ENCODE measurements around the gene VOPP1. TPM values are rescaled to one million over a fixed set of nuclear protein-coding genes. Genes with fewer than 3 reads are reported as not detected.

Gene VOPP1
- total RNA-seq, 4 donors from 2014 or later = 23.7 to 42.1 (median 37.5) TPM

DNA sequence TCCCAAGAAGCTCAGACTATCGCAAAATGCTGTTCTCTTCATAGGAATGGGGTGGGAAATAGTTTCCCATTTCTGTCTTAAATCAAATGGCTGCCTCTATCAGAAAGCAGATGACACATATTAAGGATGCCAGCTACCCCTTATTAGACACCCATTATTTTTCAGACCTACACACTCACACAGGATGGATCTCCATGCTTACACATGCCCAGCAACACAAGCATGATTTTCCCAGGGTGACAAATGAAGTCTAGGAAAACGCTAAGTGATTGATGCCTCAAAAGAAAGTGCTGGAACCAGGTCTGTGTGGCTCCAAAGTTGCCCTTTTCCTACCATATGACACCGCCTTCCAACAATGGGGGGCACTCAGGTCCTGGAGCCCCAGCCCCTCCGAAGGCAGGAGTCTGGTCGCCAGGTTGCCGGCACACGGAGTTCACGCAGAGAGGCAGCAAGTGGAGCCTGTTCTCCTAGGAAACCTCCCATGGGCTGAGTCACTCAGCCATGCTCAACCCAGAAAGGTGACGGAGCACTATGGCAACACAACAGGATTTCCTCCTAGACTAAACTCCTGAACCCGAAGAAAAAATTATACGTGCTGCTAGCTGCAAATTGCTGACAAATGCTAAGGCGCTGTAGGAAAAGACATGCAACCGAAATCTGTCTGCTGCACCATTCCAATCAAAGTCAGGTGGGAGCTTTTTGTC lies 19.8 kb downstream of the VOPP1 start:
- TF ChIP-seq, protein P1, sequence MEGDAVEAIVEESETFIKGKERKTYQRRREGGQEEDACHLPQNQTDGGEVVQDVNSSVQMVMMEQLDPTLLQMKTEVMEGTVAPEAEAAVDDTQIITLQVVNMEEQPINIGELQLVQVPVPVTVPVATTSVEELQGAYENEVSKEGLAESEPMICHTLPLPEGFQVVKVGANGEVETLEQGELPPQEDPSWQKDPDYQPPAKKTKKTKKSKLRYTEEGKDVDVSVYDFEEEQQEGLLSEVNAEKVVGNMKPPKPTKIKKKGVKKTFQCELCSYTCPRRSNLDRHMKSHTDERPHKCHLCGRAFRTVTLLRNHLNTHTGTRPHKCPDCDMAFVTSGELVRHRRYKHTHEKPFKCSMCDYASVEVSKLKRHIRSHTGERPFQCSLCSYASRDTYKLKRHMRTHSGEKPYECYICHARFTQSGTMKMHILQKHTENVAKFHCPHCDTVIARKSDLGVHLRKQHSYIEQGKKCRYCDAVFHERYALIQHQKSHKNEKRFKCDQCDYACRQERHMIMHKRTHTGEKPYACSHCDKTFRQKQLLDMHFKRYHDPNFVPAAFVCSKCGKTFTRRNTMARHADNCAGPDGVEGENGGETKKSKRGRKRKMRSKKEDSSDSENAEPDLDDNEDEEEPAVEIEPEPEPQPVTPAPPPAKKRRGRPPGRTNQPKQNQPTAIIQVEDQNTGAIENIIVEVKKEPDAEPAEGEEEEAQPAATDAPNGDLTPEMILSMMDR (IDR thresholded peaks at IDR 0.05) = no peak
- no peak for TF ChIP-seq POLR2A (IDR thresholded peaks at IDR 0.05; ENCODE audit: low read depth)
- no peak for TF ChIP-seq EP300 (IDR thresholded peaks at IDR 0.05)
- peak; percentile 38 to 67 for TF ChIP-seq POLR2AphosphoS5 (IDR thresholded peaks at IDR 0.05)
- Histone ChIP-seq H3K27me3 (no peaks in the 10 kb centered on the region), H3K27ac (replicated peaks in 1 of 4) (peak overlapping the region; percentile 28 to 75 (median 61)), H3K4me1 (peaks cover 37 to 57% (median 39%) of the 10 kb centered on the region in 4 donors), H3K9me3 (no peaks in the 10 kb centered on the region), H3K36me3 (no peaks in the 10 kb centered on the region), H3K4me3 (peak overlapping the region in 2 of 4 donors; percentile 24 to 25)
- DNase-seq (ENCODE audit: extremely low spot score) = no peak
- 37% methylated on average over 8 of the region's 13 CpGs for WGBS
- intact Hi-C loops (cut with DNase I) = no loop called here

DNA sequence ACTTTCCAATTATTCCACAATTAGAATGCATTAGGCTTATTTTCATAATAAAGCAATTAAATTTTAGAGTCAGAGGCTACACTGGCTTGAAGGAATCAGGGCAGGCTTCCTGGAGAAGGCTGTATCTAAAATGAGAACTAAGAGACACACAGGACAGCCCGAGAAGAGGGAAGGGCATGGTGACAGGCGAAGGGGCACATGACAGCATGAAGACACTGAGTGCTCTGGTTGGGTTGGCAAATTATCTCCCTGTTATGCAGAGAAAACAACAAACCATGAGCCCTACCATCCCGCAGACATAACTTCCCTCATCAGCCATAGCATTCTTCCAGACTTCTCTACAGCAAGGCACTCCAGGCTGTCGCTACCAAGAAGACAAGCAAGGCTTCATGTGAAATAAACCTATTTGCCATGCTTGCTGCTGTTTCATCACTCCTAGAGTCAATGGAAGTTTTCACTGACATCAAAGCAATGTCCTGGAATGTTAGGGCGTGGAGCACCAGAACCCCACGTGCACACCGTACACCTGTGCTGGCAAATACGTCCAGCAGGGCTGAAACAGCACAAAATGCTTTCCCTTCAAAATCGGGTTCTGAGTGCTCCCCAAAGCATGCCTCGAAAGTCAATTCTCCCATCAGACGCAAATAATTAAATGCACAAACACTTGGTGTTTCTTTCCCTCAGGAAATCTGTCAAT lies 21.3 kb downstream of the VOPP1 start:
- no peak for TF ChIP-seq EP300 (IDR thresholded peaks at IDR 0.05)
- TF ChIP-seq POLR2A (IDR thresholded peaks at IDR 0.05; ENCODE audit: low read depth) = no peak
- TF ChIP-seq POLR2AphosphoS5 (IDR thresholded peaks at IDR 0.05) = no peak
- TF ChIP-seq, protein P1 (IDR thresholded peaks at IDR 0.05) = no peak
- Histone ChIP-seq H3K9me3 (no peaks in the 10 kb centered on the region), H3K36me3 (no peaks in the 10 kb centered on the region), H3K4me3 (no peak overlapping the region), H3K27me3 (no peaks in the 10 kb centered on the region), H3K4me1 (peaks cover 51 to 71% (median 54%) of the 10 kb centered on the region in 4 donors), H3K27ac (replicated peaks in 1 of 4) (no peak overlapping the region)
- WGBS = 92% methylated on average over 11 of the region's 11 CpGs
- intact Hi-C loops (cut with DNase I) = no loop called here
- no peak for DNase-seq (ENCODE audit: extremely low spot score)

DNA sequence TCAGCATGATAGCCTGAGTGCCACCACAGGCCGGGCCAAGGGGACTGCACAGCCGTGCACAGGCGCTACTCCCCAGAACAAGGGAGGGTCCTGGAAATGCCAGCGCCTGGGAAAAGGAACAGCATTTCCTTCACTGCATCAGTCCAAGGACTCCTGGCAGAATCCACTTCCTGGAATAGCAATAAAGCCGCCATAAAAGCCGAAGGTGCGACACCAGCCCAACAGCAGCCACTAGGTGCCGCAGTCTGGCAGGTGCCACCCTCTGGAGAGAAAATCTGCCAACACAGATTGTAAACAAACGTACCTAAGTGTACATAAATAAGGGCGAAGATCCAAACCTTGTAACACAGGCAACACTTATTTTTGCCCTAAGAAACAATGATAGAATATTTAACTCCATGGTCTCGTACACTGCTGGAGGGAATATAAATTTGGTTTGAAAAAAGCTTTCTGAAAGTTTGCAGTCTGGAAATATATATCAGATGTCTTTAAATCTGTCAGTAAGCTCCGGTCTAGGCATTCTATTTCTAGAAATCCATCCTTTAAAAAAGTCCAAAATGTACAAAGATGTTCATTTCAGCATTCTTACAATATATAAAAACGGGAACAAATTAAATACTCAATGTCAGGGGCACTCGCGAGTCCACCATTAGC lies 22.2 kb downstream of the VOPP1 start:
- 90% methylated on average over 15 of the region's 15 CpGs for WGBS
- TF ChIP-seq EP300 (IDR thresholded peaks at IDR 0.05) (no peak), POLR2AphosphoS5 (IDR thresholded peaks at IDR 0.05) (peak in 1 of 2 donors; percentile 24)
- TF ChIP-seq, protein P1 (IDR thresholded peaks at IDR 0.05) = peak in 1 of 3 experiments; percentile 35
- DNase-seq (ENCODE audit: extremely low spot score) = no peak
- peaks cover 58 to 74% (median 60%) of the 10 kb centered on the region in 4 donors for H3K4me1 ChIP-seq
- no peak overlapping the region for H3K4me3 ChIP-seq
- no peaks in the 10 kb centered on the region for H3K36me3 ChIP-seq
- H3K27ac ChIP-seq (replicated peaks in 1 of 4) = no peak overlapping the region
- no peaks in the 10 kb centered on the region for H3K9me3 ChIP-seq
- intact Hi-C loops (cut with DNase I) = no loop called here
- no peaks in the 10 kb centered on the region for H3K27me3 ChIP-seq

DNA sequence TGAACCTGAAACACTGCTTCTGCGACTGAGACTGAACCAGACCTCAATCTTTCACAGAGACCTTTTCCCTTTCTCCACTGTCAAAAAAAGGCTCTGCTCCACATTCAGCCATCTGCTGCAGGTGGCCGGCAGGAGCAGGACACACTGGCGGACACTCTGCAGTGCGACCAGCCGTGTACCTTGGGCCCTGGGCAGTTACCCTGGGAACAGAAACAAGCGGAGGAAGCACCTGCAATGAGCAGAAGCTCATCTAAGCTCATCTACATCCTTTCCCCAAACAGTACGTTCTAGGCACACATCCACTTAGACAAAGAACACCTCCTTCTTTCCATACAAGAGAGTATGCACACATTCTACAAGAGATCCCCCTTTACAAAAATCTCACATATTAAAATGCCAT lies 22.8 kb downstream of the VOPP1 start:
- Histone ChIP-seq H3K27me3 (no peaks in the 10 kb centered on the region), H3K27ac (replicated peaks in 1 of 4) (no peak overlapping the region), H3K9me3 (no peaks in the 10 kb centered on the region), H3K4me1 (peaks cover 53 to 70% (median 56%) of the 10 kb centered on the region in 4 donors), H3K4me3 (no peak overlapping the region), H3K36me3 (no peaks in the 10 kb centered on the region)
- DNase-seq (ENCODE audit: extremely low spot score) = no peak
- 91% methylated on average over 7 of the region's 7 CpGs for WGBS
- TF ChIP-seq EP300 (IDR thresholded peaks at IDR 0.05) = no peak
- no peak for TF ChIP-seq POLR2A (IDR thresholded peaks at IDR 0.05; ENCODE audit: low read depth)
- no peak for TF ChIP-seq POLR2AphosphoS5 (IDR thresholded peaks at IDR 0.05)
- TF ChIP-seq, protein P1 (IDR thresholded peaks at IDR 0.05) = no peak
- intact Hi-C loops (cut with DNase I) = no loop called here
